ENCODE data around the gene WNT1.

Gene WNT1

GRCh38 chr12:48965298-48965838 is 12.8 kb upstream of the WNT1 start:
- no peak for DNase-seq

DNA sequence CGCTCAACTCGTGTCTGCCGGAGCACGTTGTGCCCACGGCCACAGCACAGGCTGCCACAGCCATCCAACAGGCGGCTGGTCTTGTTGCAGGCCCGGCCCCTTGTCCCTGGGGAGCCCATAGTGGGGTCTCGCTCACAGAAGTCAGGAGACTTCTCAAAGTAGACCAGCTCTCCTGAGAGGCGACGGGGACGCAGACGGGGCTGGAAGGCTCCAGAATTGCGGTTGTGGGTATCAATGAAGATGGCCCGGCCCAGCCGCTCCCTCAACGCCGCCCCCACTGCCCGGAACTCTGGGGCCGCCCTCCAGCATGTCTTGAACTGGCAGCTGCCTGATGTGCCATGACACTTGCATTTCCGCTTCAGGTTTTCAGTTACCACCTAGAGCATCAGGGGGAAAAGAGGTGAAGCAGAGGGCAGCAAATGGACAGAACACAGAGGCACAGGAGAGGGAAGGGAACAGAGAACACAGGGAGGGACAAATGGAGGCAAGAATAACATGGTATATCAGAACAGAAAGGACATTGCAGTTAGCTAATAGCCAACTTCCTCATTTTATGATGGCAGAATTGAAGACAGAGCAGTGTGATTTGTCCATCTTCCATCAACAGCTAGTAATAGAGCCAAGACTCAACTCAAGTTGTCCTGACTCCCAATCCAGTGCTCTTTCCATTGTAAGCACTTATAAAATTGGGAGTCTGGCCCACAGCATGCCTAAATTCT is 11.8 kb upstream of the WNT1 start:
- DNase-seq, result no peak

DNA sequence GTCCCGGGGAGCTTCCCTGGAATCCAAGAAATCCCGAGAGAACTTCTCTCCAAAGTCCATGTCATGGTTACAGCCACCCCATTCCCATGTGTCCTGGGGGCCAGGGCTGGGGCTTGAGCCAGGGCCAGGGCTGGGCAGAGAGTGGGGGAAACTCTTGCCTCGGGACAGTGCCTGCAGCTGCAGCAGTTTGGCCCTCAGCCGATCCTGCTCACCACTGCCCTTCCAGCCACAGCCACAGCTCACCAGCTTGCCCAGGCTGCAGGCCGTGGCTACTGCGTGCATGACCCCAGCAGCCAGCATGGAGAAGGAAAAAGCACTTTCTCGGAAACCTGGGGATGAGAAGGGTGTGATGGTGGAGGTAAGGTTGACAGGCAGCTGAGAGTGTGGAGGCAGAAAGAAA is 10.1 kb upstream of the WNT1 start:
- no peak for DNase-seq

DNA sequence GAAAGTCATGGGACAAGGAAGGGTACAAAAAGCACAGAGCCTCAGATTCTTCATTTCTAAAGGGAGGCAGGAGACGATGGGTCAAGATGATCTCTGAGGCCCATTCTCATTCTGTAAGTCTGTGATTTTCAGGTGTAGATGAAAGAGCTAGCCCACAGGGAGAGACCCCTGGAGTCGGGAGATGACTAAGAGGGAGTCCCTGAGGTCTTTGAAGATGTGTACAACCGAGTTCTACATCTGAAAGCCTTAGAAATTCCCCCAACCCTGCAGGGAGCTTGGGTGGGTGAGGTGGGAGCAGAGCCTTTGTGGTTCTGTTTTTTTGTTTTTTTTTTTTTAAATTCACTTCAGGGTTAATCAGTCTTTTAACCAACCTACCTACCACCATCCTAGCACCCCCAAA is 9.7 kb upstream of the WNT1 start:
- DNase-seq, result no peak

GRCh38 chr12:48969160-48969771 is 8.9 kb upstream of the WNT1 start:
- no peak for DNase-seq

- DNase-seq, result no peak
Measured at GRCh38 chr12:48969833-48970701, 8.1 kb upstream of the WNT1 start.

DNA sequence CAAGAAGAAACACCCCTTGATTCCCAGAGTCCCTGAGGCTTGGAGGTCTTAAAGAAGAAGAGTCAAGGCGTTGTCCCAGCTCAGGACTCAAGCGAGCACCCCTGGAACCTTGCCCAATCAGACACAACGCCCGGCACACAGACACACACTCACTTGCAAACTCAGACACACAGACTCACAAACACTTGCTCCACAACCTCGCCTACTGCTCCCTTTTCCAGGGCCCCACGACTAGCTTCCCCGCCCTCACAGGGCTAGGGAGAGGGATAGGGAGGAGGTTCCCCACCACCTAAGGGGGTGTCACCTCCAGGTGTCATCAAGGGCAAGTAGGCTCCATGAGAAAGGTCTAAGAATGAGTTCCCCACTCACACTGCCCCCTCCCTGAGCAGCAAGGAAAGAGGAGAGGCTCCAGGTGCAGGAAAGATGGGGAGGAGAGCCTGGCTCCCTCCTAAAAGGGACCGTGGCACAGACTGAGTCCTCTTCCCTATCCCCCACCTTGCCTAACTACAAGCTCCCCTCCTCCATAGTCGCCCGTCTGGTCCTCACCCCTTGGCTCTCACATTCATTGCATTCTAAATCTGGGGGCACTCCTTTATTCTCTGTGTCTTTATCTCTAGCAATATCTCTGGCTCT is 7.3 kb upstream of the WNT1 start:
- no peak for DNase-seq

DNA sequence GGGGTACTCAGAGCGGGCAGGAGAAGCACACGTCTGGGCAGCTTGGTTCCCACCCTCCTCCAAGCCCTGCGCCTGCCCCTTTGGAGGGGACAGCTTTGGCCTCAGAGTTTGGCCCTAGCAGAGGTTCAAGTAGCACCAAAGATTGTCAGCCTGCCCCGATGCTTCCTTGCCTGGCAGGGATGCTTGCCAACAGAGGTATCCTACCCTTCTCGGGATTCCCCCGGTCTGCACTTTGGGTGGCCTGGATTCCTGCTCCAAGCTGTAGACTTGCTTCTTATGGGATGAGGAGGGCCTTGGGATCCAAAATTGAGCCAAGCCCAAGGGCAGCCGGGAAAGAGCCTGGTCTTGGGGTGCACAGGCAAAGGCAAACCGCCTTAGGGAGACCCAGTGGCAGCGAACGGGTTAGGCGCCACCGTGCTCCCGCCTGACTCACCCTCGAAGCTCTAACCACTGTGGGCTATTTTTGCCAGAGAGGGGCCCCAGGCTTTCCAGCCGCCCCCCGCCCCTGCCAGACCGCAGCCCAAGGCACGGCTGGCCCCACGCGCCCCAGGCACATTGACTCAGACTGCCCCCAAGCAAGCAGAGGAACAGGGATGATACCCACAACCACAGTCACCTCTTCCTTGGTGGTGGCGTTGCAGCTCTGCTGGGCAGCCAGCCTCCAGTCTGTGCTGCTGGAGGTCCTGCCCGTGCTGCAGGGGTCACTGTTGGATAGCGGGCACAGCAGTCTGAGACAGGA is 5.7 kb upstream of the WNT1 start:
- peak; percentile 38 for DNase-seq

- DNase-seq, result no peak
Measured at GRCh38 chr12:48972952-48973483, 5.1 kb upstream of the WNT1 start.

DNA sequence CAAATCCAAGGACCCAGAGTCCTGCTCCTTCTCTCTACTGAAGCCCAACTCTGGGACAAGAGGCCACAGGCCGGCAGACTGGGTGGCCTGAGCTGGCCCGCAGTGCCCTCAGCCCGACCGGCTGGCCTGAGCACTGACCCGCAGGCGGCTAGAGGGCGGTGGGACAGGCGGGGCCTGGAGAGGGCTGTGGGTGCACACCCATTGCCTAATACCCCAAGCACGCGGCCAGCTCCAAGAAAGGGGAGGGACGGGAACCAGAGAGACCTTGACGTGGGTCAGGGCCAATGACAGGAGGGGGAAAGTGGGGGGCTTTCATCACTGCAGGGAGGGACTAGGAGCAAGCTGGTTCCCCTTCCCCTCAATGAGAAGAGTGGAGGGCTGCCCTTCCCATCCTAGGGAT is 4.6 kb upstream of the WNT1 start:
- no peak for DNase-seq

- peak; percentile 37 for DNase-seq
Measured at GRCh38 chr12:48973941-48974673, 4.0 kb upstream of the WNT1 start.

DNA sequence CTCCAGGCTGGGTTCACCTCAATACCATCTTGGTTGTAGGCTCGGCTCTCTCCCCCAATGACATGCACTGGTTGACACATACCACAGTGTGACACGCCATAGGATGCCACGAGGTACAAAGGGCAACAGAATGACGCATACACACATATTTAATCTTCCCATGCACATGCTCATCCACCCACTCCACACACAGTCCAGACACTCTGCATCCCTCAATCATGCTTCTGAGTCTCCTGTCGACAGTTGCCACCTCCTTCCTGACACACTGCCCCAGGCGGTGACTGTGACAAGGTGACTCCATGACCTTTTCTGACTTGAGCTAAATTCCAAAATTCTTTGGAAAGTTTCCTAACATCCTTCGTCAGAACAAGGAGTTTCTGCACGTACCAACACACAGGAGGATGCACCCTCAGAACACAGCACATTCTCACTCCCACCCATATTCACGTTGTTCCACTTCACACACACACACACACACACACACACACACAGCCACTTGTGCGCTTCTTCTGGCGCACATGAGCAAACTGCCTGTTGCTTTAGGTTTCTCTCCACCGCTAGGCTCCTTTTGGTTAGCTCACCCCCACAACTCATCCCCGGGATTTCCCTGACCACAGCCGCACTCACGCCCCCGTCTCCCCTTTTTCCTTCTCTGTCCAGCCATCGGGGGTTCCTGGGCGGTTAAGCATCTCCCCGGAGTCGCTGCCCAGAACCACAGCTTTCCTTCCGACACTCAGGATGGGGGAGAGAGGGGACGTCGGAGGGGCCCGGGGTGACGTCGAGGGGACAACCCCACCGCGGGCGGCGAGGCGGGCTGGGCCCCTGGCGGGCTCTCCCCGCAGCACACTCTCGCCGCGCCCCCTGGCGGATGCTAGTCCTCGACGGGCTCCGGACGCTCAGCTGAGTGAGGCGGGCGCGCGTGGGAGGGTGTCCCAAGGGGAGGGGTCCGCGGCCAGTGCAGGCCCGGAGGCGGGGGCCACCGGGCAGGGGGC is 536 bp upstream of the WNT1 start:
- DNase-seq, result peak; percentile 79

DNA sequence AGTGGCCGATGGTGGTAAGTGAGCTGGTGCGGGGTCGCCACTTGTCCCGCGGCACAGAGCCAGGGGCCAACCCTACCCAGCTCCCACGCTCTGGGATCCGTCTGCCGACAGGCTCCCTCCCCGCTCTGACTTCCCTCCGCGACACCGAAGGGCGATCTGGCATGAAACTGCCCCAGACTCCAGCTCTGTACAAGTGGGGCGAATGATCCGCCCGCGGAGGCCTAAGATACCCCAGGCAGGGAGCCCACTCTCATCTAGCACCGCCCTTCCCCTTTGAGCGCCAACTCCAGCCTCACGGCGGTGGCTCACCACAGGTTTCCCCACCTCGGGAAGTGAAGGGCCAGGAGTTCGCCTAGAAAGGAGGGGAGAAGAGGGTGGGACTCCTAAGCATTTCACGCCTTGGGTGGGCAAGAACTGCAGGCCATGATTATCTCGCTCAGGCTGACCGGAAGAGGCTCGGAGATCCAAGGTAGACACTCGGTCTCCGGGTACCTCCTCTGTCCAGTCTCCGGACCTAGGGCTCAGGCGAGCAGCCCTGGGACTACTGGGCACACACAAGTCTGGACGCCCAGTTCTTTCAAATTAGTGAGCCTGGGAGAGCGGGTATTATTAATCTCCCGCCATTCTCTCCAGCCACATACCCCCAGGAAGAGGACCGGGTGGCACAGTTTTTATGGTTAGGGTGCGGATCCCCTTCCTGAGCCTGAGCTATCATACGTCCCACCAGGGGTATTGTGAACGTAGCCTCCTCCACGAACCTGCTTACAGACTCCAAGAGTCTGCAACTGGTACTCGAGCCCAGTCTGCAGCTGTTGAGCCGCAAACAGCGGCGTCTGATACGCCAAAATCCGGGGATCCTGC is 849 bp downstream of the WNT1 start:
- DNase-seq, result no peak

- no peak for DNase-seq
Measured at GRCh38 chr12:48979602-48980388, 1.7 kb downstream of the WNT1 start.

GRCh38 chr12:48980389-48980952 is 2.3 kb downstream of the WNT1 start:
- peak; percentile 36 for DNase-seq

- DNase-seq, result no peak
Measured at GRCh38 chr12:48980953-48981756, 3.0 kb downstream of the WNT1 start.

GRCh38 chr12:48981757-48982157 is 3.6 kb downstream of the WNT1 start:
- no peak for DNase-seq
